Chondrocyte (in vitro differentiated cells): Measurements from ENCODE around the gene GUCY2D. TPM values are rescaled to one million over a fixed set of nuclear protein-coding genes. Genes with fewer than 3 reads are reported as not detected.

ENCODE experiments used
- DNase-seq: peaks from one replicate; pipeline ENCODE4 v3.0.0; 2021; ENCODE audit warnings: mixed read lengths, low spot score
- H3K27ac Mint-ChIP-seq: one replicate; pipeline ENCODE4 v1.8.0; 2021; ENCODE audit warnings: mild to moderate bottlenecking, moderate library complexity, mixed read lengths; ENCODE audit not compliant: unreplicated experiment
- H3K27me3 Mint-ChIP-seq: 2 replicates; pipeline ENCODE4 v1.8.0; 2021; ENCODE audit warnings: low read depth, mixed read lengths
- H3K36me3 Mint-ChIP-seq: 2 replicates; pipeline ENCODE4 v1.8.0; 2021; ENCODE audit warnings: low read depth, mixed read lengths
- H3K4me1 Mint-ChIP-seq: 2 replicates; pipeline ENCODE4 v1.8.0; 2021; ENCODE audit warnings: low read depth, mild to moderate bottlenecking, mixed read lengths
- H3K4me3 Mint-ChIP-seq: one replicate; pipeline ENCODE4 v1.8.0; 2021; ENCODE audit warnings: mild to moderate bottlenecking, moderate library complexity, mixed read lengths; ENCODE audit not compliant: unreplicated experiment
- H3K9me3 Mint-ChIP-seq: 2 replicates; pipeline ENCODE4 v1.8.0; 2021; ENCODE audit warnings: low read depth, mixed read lengths
- total RNA-seq: library from RNA; stranded (reverse); gene quantifications from 3 replicates; pipeline ENCODE4 v1.2.1, GENCODE V29; 2021
- TF ChIP-seq, protein P1 (sequence below): fragments of 200-600 bp; sonication (generic); IDR thresholded peaks from 2 replicates; pipeline ENCODE4 v1.5.0; 2021; ENCODE audit warnings: antibody characterized with exemption, mild to moderate bottlenecking, moderate library complexity

Gene GUCY2D
- total RNA-seq, 1 donor from 2014 or later = not detected

DNA sequence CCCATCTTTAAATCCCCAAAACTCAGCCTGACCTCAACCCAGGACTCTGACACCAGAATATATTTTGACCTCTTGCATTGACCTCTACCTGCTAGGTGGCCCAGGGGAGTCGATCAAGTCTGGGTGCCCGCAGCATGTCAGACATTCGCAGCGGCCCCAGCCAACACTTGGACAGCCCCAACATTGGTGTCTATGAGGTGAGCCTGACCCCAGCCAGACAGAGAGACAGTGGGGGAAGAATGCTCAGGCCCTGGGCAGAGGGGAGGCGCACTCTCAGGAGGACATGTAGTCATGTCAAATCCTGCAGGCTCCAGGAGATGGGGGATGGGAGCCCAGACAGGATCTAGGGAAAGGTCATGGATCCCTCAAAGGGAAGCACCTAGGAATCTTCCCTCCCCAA lies 5.4 kb downstream of the GUCY2D start:
- Mint-ChIP-seq H3K9me3 (no peaks in the 10 kb centered on the region), H3K4me1 (no peaks in the 10 kb centered on the region), H3K27me3 (peaks cover 17% of the 10 kb centered on the region), H3K36me3 (no peaks in the 10 kb centered on the region), H3K27ac (no peak overlapping the region), H3K4me3 (no peak overlapping the region)
- no peak for DNase-seq
- TF ChIP-seq, protein P1, sequence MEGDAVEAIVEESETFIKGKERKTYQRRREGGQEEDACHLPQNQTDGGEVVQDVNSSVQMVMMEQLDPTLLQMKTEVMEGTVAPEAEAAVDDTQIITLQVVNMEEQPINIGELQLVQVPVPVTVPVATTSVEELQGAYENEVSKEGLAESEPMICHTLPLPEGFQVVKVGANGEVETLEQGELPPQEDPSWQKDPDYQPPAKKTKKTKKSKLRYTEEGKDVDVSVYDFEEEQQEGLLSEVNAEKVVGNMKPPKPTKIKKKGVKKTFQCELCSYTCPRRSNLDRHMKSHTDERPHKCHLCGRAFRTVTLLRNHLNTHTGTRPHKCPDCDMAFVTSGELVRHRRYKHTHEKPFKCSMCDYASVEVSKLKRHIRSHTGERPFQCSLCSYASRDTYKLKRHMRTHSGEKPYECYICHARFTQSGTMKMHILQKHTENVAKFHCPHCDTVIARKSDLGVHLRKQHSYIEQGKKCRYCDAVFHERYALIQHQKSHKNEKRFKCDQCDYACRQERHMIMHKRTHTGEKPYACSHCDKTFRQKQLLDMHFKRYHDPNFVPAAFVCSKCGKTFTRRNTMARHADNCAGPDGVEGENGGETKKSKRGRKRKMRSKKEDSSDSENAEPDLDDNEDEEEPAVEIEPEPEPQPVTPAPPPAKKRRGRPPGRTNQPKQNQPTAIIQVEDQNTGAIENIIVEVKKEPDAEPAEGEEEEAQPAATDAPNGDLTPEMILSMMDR = no peak

DNA sequence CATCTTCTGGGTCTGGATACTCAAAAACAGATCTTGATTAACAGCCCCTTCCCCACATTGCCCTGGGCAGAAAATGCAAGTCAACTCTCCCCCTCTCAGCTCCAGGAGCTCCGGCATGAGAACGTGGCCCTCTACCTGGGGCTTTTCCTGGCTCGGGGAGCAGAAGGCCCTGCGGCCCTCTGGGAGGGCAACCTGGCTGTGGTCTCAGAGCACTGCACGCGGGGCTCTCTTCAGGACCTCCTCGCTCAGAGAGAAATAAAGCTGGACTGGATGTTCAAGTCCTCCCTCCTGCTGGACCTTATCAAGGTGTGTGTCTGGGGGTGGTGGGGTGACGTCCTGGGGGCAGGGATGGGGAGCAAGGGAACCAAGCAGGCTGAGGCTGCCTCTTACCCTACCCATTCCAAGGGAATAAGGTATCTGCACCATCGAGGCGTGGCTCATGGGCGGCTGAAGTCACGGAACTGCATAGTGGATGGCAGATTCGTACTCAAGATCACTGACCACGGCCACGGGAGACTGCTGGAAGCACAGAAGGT lies 9.7 kb downstream of the GUCY2D start:
- TF ChIP-seq, protein P1 = no peak
- Mint-ChIP-seq H3K27me3 (peaks cover 18% of the 10 kb centered on the region), H3K9me3 (no peaks in the 10 kb centered on the region), H3K4me1 (peaks cover 10% of the 10 kb centered on the region), H3K4me3 (no peak overlapping the region), H3K36me3 (no peaks in the 10 kb centered on the region), H3K27ac (no peak overlapping the region)
- DNase-seq = no peak

DNA sequence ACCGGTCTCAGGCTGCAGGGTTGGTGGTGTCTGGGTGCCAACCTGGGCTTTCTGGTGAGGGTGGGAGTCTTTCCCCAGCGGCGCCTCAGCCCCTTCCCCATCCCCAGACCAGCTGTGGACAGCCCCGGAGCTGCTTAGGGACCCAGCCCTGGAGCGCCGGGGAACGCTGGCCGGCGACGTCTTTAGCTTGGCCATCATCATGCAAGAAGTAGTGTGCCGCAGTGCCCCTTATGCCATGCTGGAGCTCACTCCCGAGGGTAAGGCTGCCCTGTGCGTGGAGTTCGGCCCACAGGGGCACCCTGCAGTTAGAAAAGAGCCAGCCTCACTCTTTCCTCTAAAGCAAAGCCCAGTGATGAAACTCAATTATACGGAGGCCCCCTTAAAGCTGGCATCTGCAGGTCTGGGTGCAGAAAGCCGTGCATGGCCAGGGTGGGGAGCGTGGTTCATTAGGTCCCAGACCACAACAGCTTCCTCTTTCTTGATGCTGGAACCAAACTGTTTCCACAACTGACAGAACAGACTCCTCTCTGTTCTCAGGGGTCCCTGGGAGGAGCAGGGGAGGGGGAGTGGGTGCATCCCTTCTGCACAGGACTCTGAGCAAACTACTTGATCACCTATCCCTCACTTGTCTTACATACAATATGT lies 10.7 kb downstream of the GUCY2D start:
- TF ChIP-seq, protein P1 = no peak
- DNase-seq = no peak
- Mint-ChIP-seq H3K4me3 (no peak overlapping the region), H3K27me3 (peaks cover 15% of the 10 kb centered on the region), H3K36me3 (no peaks in the 10 kb centered on the region), H3K4me1 (peaks cover 10% of the 10 kb centered on the region), H3K27ac (no peak overlapping the region), H3K9me3 (no peaks in the 10 kb centered on the region)

DNA sequence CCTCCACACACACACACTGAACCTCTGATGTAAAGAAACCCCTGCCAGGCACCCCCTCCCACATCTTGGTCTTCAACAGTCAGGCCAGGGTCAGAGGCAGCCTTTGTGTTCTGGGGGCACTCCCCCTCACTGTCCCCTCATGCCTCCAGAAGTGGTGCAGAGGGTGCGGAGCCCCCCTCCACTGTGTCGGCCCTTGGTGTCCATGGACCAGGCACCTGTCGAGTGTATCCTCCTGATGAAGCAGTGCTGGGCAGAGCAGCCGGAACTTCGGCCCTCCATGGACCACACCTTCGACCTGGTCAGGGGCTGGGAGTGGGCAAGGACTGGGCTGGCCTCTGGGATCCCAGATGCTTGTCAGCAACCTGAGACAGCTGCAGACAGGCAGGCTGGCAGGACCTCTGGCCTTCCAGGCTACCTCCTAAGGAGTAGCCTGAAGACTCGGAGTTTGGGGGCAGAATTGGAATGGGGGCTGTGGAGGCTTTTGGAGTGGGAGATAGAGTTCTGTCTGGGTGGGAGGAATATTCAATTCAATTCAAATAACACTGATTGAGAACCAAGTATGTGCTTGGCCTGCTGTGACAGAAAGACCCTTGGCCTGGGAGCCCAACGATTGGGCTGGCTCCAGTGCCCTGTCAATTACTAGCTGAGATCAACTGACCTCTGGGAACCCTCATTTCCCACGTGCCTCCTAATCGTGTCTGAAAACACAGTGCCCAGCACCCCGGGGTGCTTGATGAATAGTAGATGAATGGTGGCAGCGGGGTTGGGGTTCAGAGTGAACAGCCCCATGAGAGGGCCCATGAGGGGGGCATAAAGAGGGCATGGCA lies 11.5 kb downstream of the GUCY2D start:
- Mint-ChIP-seq H3K27ac (no peak overlapping the region), H3K9me3 (no peaks in the 10 kb centered on the region), H3K36me3 (no peaks in the 10 kb centered on the region), H3K27me3 (peaks cover 15% of the 10 kb centered on the region), H3K4me1 (peaks cover 10% of the 10 kb centered on the region), H3K4me3 (no peak overlapping the region)
- TF ChIP-seq, protein P1 = no peak
- DNase-seq = no peak

DNA sequence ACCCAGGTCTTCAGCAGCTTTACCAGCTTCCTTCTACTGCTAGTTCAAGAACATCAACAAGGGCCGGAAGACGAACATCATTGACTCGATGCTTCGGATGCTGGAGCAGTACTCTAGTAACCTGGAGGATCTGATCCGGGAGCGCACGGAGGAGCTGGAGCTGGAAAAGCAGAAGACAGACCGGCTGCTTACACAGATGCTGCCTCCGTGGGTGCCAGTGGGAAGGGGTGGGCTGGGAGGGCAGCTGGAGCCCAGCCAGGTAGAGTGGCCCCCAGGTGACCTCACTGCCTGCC lies 12.1 kb downstream of the GUCY2D start:
- Mint-ChIP-seq H3K4me1 (peaks cover 12% of the 10 kb centered on the region), H3K36me3 (no peaks in the 10 kb centered on the region), H3K4me3 (no peak overlapping the region), H3K9me3 (no peaks in the 10 kb centered on the region), H3K27ac (no peak overlapping the region), H3K27me3 (peaks cover 15% of the 10 kb centered on the region)
- no peak for DNase-seq
- TF ChIP-seq, protein P1 = no peak
